GM19043 (cell line): ENCODE measurements around the gene WDR90.

Experiments
- ATAC-seq: cut with Tn5 transposase; IDR thresholded peaks from one replicate; pipeline ENCODE4 v1.9.1; 2021; ENCODE audit warnings: low read depth; ENCODE audit not compliant: unreplicated experiment

Gene WDR90

DNA sequence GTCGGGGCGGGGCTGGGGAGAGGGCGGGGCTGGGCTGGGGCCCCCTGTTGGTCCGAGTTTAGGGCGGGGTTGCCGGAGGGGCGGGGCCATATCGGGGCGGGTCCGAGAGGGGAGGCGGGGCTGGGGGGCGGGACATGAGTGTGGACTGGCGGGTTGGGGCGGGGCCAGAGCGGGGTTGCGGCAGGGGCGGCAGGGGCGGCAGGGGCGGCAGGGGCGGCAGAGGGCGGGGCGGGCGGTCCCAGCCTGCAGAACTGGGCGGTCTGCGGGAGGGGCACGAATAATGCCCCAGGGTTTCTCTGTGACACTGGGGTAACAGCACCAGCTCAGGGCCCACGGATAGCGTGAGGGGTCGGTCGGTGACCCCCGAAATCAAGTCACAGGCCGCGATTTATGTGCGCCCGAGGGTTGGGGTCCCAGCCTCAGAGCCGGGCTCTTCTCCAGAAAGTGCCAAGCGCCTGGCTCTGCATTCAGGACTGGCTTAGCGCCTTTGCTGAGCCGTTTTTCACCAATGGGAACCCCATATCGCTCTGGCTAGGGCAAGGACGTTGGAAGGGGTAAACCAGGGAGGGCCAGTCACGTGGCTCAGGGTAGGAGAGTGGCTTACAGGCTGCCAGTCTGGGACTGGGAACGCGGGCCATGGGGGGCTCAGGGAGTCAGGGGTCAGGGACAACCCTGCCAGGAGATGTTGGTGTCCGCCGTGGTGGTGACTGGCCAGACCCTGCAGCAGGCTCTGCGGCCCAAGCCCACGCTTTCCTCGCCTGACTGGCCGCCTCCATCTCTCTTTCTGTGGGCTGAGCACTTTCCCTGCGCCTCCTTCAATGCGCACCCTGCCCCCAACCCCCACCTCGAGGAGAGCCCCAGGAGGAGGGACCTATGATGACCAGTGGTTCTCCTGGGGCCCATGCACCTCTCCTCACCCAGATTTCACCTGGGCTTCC is 11.8 kb upstream of the WDR90 start:
- no peak for ATAC-seq

DNA sequence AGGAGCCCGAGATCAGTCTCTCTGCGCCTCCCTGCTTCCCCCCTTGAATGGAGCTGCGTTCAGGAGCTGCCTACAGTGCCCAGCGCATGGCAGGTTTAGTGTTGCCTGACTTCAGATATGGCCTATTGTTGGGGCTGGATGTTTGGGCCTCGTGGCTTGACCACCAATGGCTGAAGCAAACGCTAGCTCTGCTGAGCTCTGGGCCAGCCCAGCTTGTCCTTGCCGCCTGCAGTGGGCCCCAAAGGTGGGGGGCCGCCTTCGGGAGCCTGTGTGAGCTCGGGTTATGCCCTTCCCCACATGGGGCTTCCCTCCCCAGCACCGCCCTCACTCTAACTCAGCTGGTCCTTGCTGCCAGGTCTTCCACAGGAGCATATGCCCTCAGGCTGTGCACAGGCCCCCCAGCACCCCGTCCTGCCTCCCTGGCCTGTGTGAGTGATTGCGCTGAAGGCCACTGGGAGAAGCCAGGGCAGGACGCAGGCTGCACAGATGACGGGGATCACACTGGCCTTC is 11.1 kb upstream of the WDR90 start:
- ATAC-seq: no peak

DNA sequence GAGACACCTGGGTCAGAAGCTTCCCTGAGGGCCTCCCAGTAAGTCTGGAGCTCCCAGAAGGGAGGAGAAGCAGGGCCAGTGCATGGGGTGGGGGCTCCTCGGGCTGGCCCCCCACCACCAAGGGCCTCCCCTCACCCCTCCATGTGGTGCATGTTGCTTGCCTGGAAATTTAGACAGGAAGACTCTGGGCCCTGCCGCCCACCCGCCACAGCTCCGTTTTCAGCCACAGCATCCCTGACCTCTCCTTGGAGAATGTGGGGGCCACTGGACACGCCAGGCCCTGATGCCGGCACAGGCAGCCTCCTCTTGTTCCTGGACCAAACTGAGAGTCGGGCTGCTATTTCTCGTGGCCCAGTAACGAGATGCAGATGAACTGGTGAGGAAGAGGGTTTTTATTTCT is 10.3 kb upstream of the WDR90 start:
- ATAC-seq: no peak

DNA sequence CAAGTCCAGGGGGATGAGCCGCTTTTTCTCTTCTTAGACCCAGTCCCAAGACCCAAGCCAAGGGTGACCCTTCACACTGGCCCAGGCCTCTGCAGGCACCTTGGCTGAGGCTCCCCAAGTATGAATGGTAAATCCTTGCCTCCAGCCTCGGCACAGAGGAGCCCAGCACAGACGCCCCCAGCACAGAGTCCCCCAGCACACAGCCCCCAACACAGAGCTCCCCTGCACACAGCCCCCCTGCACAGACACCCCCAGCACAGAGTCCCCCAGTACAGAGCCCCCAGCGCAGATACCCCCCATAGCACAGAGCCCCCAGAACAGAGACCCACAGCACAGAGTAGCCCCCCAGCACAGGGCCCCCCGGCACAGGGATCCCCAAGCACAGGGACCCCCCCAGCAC is 8.6 kb upstream of the WDR90 start:
- ATAC-seq: no peak

DNA sequence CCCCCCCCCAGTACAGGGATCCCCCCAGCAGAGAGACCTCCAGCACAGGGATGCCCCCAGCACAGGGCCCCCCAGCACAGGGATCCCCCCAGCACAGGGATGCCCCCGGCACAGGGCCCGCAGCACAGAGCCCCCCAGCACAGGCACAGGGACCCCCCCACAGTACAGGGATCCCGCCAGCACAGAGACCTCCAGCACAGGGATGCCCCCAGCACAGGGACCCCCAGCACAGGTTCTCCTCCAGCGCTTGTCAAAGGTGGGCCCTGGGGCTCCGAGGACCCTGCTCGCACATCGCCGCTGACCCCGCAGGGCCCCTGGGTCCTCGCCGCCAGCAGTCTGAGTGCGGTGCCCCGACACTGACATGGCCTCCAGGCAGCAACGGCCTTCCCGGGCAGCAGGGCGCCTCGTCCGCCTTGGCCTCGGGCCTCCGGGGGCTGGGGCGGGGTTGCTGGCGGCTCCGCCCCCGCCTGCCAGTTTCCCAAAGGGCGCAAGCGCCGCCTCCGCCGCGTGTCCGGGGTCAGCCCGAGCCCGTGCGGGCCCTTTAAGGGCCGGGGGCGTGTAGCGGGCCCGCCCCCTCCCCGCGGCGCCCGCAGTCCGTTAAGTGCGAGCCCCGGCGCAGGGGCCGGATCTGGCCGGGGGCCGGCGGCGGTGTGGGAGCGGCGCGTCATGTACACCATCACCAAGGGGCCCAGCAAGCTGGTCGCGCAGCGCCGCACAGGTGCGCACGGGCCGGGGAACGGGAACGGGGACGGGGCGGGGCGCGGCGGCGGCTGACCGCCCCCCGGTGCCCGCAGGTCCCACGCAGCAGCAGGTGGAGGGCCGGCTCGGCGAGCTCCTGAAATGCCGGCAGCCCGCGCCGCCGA is 7.6 kb upstream of the WDR90 start, which contains the start of gene MCRIP2:
TSS of gene MCRIP2 (plus strand) at position 503 of the 863 bp plus-strand sequence. CDS start at position 667, 164 bp downstream.
- no peak for ATAC-seq

DNA sequence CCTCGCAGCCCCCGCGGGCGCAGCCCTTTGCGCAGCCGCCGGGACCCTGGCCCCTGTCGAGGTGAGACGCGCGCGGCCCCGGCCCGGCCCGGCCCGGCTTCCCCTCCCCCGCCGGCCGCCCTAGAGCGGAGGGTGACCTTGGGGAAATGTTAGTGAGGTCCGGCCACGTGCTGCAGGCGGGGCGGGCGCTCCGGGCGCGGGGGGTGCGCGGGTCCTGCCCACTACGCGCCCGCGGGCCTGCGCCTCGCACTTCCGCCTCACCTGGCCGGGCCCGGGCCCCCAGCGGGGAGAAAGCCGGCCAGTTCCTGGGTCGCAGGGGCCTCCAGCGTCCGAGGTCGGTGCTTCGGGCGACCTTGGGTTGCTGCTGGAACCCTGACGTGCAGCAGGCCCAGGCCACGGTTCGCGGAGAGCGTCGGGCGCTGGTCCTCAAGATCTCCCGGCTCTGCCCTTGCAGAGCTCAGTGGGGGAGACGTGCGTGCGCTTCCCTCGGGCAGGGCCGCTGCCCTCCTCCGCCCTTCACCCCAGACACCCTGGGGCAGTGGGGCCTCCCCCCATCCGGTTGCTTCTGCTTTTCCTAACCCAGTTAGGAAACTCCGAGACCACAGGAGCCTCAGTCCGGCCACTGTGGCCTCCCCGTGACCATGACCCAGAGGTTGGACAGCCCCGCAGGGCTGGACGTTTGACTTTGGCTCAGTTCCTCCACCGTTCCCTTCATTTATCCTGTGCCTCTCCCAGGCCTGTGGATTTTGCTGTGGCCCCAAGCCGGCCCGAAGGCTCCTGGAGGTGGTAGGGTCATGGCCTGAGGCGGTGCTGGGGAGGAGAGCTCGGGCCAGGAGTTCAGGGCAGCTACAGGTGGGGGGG is 6.7 kb upstream of the WDR90 start:
- ATAC-seq: no peak

DNA sequence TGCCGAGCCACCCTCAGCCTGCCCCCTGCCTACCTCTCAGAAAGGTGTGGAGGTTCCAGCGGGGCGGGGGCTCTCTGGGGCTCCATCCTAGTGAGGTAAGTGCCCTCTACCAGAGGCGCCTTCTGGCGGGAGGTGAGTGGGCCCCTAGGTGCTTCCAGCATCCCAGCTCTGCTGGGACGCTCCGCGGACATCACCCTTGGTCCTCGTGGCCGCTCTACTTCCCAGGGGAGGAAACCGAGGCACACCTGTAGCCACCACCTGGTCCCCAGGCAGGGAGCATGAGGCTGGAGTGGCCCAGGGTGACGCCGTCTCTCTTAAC is 6.2 kb upstream of the WDR90 start:
- ATAC-seq: no peak

DNA sequence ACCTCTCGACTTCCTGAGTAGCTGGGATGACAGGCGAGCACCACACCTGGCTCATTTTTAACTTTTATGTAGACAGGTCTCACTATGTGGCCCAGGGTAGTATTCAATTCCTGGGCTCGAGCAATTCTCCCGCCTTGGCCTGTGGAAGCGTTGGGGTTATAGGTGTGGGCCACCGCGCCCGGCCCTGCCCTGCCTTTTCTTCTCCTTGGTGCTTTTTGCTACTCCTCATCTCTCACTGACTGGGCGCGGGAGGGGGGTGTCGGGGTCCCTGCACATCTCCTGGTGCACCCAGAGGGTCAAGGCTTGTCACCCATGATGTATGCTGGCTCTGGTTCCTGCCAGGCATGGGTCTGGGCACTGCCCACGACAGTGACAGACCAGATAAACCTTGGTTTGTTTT is 4.6 kb upstream of the WDR90 start:
- no peak for ATAC-seq

DNA sequence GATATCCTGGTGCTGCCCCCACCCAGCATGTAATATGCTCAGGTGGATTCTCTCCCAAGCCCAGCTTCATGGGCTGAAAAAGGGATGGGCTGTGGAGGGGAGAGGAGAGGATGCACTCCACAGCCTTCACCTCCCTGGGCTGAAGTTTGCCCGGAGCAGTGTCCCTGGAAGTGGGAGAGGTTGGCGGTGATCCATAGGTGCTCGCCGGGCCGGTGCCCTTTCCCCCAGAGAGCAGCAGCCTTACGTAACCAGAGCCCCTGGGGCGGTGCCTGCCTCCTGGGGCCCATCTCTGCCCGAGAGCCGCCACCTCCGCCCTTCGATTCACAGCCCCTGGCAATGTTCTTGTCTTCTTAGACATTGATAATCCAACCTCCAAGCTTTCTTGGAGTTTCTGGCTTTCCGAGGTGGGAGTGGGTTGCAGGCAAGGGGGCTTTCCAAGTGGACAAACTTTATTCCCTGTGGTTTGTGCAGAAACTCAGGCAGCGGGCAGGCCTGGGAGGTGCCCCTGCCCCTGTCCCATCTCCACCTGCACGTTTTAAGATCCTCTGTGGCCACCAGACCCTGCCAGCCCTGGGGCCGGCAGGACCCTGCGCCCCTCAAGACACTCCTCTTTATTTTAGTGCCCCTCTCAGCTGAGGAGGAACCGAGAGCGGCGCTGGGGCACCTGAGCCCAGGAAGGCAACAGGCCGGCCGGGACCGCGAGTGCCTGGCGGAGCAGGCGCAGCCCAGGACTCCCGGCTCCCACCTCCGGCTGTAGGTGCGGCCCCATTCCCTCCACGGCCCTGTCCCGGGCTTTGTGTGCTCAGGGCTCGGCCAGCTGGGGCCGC is 3.1 kb upstream of the WDR90 start:
- no peak for ATAC-seq

DNA sequence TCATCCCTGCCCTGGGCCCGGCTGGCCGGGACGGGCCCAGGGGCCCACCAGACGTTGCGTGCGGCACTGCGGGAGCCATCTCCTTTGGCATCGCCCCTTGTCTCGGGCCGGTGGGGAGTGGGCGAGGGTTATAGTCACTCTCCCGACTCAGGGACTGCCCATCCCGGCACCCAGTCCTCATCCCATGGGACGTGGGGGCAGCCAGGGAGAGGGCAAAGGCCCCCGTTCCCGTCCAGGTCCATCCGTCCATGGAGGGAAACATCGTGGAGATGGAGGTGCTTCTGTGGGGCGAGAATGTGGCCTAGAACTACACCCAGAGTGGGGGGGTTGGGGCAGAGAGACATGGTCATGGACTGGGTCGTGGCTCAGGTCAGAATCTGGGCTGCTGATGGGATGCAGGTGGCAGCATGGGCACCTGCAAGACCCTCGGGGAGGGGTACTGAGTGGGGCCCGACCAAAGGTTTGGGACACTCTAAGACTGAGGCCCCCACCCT is 2.4 kb upstream of the WDR90 start:
- ATAC-seq: no peak

DNA sequence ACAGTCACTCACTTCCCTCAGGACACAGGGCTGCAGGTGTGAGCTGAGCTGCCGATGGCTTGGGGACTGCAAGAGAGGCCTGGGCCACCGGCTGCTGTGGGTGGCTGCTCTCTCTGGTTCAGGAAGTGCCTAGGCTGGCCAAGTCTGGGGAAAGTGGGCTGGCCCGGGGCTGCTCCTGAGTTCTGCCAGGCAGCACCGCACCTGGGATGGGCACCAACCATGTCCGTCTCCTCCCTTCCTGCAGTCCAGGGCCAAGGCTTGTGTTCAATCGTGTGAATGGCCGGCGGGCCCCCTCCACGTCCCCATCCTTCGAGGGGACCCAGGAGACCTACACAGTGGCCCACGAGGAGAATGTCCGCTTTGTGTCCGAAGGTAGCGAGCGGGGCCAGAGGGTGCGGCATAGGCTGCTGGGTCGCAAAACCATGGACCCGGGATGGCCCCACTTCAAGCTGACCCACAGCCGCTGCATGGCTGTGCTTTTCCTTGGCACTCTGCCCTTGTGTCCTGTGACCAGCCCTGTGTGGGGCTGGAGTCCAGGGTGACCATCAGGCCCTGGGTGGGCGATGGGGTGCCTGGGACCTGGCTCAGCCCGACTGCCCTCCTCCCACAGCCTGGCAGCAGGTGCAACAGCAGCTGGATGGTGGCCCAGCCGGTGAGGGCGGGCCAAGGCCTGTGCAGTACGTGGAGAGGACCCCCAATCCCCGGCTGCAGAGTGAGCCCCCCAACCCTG is 1.8 kb upstream of the WDR90 start:
- no peak for ATAC-seq

DNA sequence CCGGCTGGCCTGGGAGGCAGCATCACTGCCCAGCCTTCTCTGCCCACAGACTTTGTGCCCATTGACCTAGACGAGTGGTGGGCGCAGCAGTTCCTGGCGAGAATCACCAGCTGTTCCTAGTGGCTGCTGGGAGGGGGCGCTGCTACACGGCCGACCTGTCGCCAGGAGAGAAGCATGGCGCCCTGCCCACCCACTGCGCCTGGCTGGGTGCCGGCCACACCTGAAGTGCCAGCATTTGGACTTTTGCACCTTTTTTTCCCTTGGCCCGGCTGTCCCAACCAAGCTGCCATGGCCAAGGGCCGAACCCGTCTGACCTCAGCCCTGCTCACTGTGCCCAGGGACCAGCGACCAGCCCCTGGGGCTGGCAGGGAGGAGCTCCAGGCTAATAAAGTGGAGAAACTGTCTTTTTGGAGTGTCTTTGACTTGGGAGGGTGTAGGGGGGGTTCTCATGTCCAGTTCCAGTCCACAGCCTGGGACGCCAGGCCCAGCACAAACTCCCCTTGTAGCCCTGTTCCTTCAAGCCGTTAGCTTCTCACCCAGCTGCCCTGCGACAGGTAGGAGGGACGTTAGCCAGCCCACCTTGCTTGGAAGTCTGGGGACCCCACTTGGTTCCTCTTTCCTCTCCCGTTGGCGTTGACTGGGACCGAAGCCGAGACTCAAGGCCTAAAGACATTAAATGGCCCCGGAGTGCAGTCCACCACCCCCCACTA is 939 bp upstream of the WDR90 start:
- no peak for ATAC-seq

DNA sequence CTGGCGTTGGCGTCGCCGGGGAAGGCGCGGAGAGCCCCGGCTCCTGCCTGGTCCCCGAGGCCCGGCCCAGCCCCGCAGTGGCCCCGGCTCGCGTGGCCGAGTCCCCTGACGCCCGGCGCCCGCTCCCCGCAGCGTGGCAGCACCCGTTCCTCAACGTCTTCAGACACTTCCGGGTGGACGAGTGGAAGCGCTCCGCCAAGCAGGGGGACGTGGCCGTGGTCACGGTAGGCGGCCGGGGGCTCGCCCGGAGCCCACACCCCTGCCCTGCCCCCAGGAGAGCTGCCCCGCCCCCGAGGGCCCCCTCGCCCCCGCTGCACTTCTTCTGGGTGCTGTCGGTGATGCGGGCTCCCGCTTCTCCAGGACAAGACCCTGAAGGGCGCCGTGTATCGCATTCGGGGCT is 466 bp downstream of the WDR90 start:
- no peak for ATAC-seq

DNA sequence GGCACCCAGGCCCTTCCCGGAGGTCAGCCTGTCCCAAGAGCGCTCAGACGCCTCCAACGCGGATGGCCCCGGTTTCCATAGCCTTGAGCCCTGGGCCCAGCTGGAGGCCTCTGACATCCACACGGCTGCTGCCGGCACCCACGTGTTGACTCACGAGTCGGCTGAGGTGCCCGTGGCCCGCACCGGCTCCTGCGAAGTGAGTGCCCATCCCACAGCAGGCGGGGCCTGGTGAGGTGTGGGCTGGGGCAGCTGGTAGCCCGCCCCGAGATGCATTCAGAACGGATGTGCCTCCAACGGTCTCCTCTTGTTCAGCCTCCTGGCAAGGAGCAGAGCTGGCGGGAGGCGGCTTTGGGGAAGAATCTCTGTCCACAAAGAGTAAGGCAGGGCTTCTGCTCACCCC is 2.7 kb downstream of the WDR90 start:
- ATAC-seq: no peak

DNA sequence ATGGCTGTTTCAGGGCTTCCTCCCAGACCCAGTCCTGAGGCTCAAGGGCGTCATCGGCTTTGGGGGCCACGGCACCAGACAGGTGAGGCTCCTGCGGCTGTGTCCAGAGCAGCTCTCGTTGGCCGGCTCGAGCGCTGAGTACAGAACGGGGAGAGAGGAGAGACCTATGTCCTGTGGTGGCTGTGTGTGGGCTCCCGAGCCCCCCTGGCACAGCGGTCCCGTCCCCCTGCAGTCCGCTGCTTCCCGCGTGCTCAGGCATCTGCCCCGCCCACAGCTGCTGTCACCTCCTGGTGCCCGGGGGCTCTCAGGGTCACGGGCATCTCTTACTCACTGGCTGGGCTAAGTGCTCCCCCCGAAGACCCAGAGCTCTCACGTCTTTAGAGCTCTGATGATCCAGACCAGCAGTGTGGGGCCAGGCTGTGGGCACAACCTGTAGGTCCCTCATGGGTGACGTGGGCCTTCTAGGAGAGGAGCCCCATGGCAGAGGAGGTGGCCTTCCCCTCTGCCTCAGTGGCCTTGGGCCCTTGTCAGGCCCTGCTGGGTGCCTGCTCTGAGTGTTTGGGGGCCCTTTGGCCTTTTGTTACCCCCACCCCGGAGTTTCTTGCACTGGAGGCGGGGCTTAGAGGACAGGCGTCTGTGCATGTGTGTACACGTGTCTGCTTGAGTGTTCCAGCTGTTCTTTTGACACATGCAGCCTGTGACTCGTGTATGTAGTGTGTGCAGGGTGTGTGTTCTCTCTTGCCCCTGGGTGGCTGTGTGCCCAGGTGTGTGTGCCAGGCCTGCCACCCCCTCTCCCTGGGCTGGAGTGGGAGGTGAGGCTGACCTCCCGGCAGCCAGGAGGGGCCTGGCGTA is 3.5 kb downstream of the WDR90 start:
- no peak for ATAC-seq

DNA sequence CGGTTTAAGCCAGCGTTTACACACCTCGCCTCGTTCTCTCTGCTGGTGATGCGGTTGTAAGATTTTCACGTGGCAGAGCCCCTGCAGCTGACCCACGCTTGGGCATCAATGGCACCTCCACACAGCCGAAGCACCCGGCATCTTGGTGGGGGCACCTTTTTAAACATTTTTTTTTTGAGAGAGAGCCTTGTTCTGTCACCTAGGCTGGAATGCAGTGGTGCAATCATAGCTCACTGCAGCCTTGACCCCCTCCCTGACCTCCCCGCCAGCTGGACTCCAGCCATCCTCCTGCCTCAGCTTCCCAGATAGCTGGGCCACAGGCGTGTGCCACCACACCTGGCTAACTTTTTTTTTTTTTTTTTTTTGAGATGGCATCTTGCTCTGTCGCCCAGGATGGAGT is 4.9 kb downstream of the WDR90 start:
- no peak for ATAC-seq

DNA sequence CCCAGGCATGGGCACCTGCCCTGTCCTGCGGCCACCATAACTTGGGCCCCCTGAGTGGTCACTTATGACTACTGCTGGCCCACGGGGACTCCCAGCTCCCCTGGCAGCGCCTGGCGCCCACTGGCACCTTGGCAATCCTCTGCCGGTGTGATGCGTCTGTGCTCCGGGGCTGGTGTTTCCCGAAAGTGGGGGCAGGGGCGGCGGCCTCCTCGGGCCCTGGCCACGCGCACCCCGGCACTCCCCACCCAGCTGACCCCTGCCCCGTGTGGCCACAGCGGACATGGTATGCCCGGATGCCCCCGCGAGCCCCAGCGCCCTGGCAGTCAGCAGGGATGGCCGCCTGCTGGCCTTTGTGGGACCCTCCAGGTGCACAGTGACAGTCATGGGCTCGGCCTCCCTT is 8.3 kb downstream of the WDR90 start:
- ATAC-seq: no peak
